ENCODE results near the gene ABCG5. TPM values are rescaled to one million over a fixed set of nuclear protein-coding genes. Genes with fewer than 3 reads are reported as not detected.

The ABCG5 gene
- total RNA-seq, 1 experiment from 2014 or later = not detected

- TF ChIP-seq FOXP1 (CRISPR knock-in tag; IDR thresholded peaks at IDR 0.05; ENCODE audit: borderline replicate concordance) (no peak), ELF4 (CRISPR knock-in tag; IDR thresholded peaks at IDR 0.05; ENCODE audit: low read depth) (no peak), ZNF423 (CRISPR knock-in tag; IDR thresholded peaks at IDR 0.05) (no peak), RORB (CRISPR knock-in tag; IDR thresholded peaks at IDR 0.05) (no peak), RELA (CRISPR knock-in tag; IDR thresholded peaks at IDR 0.05; ENCODE audit: borderline replicate concordance) (no peak), ZNF317 (CRISPR knock-in tag; IDR thresholded peaks at IDR 0.05; ENCODE audit: borderline replicate concordance, low read depth) (no peak), NR2C2 (CRISPR knock-in tag; IDR thresholded peaks at IDR 0.05) (no peak), JUN (CRISPR knock-in tag; IDR thresholded peaks at IDR 0.05) (no peak), CREM (CRISPR knock-in tag; IDR thresholded peaks at IDR 0.05) (no peak), SP1 (CRISPR knock-in tag; conservative IDR thresholded peaks at IDR 0.05) (no peak), GRHL2 (CRISPR knock-in tag; IDR thresholded peaks at IDR 0.05; ENCODE audit: insufficient replicate concordance, severe bottlenecking) (no peak), ZNF512 (CRISPR knock-in tag; IDR thresholded peaks at IDR 0.05; ENCODE audit: borderline replicate concordance) (no peak)
- TF ChIP-seq, protein P1, sequence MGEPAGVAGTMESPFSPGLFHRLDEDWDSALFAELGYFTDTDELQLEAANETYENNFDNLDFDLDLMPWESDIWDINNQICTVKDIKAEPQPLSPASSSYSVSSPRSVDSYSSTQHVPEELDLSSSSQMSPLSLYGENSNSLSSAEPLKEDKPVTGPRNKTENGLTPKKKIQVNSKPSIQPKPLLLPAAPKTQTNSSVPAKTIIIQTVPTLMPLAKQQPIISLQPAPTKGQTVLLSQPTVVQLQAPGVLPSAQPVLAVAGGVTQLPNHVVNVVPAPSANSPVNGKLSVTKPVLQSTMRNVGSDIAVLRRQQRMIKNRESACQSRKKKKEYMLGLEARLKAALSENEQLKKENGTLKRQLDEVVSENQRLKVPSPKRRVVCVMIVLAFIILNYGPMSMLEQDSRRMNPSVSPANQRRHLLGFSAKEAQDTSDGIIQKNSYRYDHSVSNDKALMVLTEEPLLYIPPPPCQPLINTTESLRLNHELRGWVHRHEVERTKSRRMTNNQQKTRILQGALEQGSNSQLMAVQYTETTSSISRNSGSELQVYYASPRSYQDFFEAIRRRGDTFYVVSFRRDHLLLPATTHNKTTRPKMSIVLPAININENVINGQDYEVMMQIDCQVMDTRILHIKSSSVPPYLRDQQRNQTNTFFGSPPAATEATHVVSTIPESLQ (CRISPR knock-in tag; IDR thresholded peaks at IDR 0.05) = no peak
- TF ChIP-seq, protein P2, sequence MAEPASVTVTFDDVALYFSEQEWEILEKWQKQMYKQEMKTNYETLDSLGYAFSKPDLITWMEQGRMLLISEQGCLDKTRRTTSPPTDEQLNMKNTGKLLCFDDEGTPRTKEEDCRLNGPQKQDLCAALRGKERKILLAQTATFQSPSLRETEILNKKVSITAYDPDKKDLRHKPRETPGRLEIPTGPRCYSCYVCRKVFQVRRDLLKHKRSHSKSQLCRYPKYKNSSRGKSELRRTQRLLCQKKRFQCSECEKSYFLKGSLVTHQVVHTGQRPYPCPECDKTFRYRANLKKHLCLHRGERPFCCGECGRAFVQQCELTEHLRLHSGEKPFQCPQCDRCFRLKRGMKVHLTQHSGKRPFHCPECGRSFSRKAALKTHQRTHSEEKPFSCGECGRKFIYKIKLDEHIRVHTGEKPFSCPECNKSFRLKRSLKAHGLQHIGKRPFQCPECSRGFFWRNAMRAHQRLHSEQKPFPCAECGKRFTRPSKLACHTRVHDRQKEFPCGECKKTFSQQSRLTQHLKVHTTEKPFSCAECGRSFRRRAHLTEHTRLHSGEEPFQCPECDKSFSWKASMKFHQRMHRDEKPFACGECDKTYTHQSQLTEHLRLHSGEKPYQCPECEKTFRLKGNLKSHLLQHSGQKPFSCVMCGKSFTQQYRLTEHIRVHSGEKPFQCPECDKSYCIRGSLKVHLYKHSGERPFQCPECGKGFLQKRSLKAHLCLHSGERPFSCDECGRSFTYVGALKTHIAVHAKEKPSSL (CRISPR knock-in tag; conservative IDR thresholded peaks at IDR 0.05) = no peak
- TF ChIP-seq, protein P3, sequence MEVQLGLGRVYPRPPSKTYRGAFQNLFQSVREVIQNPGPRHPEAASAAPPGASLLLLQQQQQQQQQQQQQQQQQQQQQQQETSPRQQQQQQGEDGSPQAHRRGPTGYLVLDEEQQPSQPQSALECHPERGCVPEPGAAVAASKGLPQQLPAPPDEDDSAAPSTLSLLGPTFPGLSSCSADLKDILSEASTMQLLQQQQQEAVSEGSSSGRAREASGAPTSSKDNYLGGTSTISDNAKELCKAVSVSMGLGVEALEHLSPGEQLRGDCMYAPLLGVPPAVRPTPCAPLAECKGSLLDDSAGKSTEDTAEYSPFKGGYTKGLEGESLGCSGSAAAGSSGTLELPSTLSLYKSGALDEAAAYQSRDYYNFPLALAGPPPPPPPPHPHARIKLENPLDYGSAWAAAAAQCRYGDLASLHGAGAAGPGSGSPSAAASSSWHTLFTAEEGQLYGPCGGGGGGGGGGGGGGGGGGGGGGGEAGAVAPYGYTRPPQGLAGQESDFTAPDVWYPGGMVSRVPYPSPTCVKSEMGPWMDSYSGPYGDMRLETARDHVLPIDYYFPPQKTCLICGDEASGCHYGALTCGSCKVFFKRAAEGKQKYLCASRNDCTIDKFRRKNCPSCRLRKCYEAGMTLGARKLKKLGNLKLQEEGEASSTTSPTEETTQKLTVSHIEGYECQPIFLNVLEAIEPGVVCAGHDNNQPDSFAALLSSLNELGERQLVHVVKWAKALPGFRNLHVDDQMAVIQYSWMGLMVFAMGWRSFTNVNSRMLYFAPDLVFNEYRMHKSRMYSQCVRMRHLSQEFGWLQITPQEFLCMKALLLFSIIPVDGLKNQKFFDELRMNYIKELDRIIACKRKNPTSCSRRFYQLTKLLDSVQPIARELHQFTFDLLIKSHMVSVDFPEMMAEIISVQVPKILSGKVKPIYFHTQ (CRISPR knock-in tag; IDR thresholded peaks at IDR 0.05) = no peak
- H3K9me3 Mint-ChIP-seq = no peaks in the 10 kb centered on the region; the same call in 1 of the 2 replicates
- H3K4me3 Mint-ChIP-seq = no peak overlapping the region
- ChIA-PET POLR2A (no interaction called here), CTCF (no interaction called here)
- no peak for DNase-seq (ENCODE audit: low spot score)
- no peaks in the 10 kb centered on the region for H3K27me3 Mint-ChIP-seq (ENCODE audit: low read depth)
- ATAC-seq = no peak
- no peaks in the 10 kb centered on the region for H3K36me3 Mint-ChIP-seq
- H3K27ac Mint-ChIP-seq = no peak overlapping the region
- no peaks in the 10 kb centered on the region for H3K4me1 Mint-ChIP-seq
Measured at GRCh38 chr2:43812947-43813346, 25.7 kb downstream of the ABCG5 start.

DNA sequence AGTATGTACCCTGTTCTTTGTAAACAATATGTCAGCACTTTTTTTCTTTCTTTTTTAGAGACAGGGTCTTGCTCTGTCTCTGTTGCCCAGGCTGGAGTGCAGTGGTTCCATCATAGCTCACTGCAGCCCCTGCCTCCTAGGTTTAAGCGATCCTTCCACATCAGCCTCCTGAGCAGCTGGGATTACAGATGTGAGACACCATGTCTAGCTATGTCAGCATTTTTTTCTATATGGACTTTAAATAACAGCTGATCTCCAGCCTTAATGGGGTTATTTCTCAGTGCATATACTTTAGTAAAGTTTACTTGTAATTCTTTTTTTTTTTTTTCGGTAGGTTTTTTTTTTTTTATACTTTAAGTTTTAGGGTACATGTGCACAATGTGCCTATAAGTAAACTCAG lies 26.6 kb downstream of the ABCG5 start:
- Mint-ChIP-seq H3K4me1 (no peaks in the 10 kb centered on the region), H3K27me3 (ENCODE audit: low read depth) (no peaks in the 10 kb centered on the region), H3K36me3 (no peaks in the 10 kb centered on the region), H3K9me3 (no peaks in the 10 kb centered on the region; the same call in 1 of the 2 replicates), H3K4me3 (no peak overlapping the region), H3K27ac (no peak overlapping the region)
- POLR2A ChIA-PET = no interaction called here
- no peak for DNase-seq (ENCODE audit: low spot score)
- ATAC-seq = no peak
- CTCF ChIA-PET = no interaction called here
- TF ChIP-seq, protein P4, sequence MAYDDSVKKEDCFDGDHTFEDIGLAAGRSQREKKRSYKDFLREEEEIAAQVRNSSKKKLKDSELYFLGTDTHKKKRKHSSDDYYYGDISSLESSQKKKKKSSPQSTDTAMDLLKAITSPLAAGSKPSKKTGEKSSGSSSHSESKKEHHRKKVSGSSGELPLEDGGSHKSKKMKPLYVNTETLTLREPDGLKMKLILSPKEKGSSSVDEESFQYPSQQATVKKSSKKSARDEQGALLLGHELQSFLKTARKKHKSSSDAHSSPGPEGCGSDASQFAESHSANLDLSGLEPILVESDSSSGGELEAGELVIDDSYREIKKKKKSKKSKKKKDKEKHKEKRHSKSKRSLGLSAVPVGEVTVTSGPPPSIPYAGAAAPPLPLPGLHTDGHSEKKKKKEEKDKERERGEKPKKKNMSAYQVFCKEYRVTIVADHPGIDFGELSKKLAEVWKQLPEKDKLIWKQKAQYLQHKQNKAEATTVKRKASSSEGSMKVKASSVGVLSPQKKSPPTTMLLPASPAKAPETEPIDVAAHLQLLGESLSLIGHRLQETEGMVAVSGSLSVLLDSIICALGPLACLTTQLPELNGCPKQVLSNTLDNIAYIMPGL (CRISPR knock-in tag; IDR thresholded peaks at IDR 0.05) = no peak
- no peak for TF ChIP-seq JAZF1 (CRISPR knock-in tag; IDR thresholded peaks at IDR 0.05)
